GM23338 (cell line): ENCODE measurements around the gene THSD4. TPM values are rescaled to one million over a fixed set of nuclear protein-coding genes. Genes with fewer than 3 reads are reported as not detected.

ENCODE experiments used
- ATAC-seq: fragments of 200-7000 bp; cut with Tn5 transposase; 3 replicates; pipeline ENCODE4 v1.9.1; 2020
- DNase-seq: peaks from one replicate; pipeline ENCODE4 v3.0.0-alpha.2; 2015; ENCODE audit warnings: low spot score
- H2AFZ ChIP-seq: fragments of 200-600 bp; sonication (generic); 2 replicates; pipeline ENCODE4 v1.8.0; 2016; ENCODE audit warnings: antibody characterized with exemption, mild to moderate bottlenecking, moderate library complexity
- H3F3A ChIP-seq: fragments of 200-600 bp; sonication (generic); replicated peaks from 2 replicates; pipeline ENCODE4 v1.8.0; 2017; ENCODE audit warnings: antibody characterized with exemption, mixed run types, low read depth
- H3K27ac ChIP-seq: fragments of 200-600 bp; sonication (generic); 2 replicates; pipeline ENCODE4 v1.6.1; 2016; ENCODE audit warnings: low read depth
- H3K27me3 ChIP-seq: fragments of 200-600 bp; sonication (generic); 2 replicates; pipeline ENCODE4 v1.8.0; 2016; ENCODE audit warnings: mild to moderate bottlenecking, mixed run types, moderate library complexity; ENCODE audit not compliant: insufficient read depth
- H3K36me3 ChIP-seq: fragments of 200-600 bp; sonication (generic); 2 replicates; pipeline ENCODE4 v1.8.0; 2016; ENCODE audit warnings: mild to moderate bottlenecking; ENCODE audit not compliant: insufficient read depth
- H3K4me1 ChIP-seq: fragments of 200-600 bp; sonication (generic); 2 replicates; pipeline ENCODE4 v1.8.0; 2016; ENCODE audit warnings: mild to moderate bottlenecking, moderate library complexity; ENCODE audit not compliant: insufficient read depth
- H3K4me2 ChIP-seq: fragments of 200-600 bp; sonication (generic); 2 replicates; pipeline ENCODE4 v1.7.1; 2017; ENCODE audit warnings: mixed run types
- H3K4me3 ChIP-seq: fragments of 200-600 bp; sonication (generic); 2 replicates; pipeline ENCODE4 v1.6.1; 2016; ENCODE audit warnings: mixed run types
- H3K79me2 ChIP-seq: fragments of 200-600 bp; sonication (generic); replicated peaks from 2 replicates; pipeline ENCODE4 v1.8.0; 2017; ENCODE audit warnings: mild to moderate bottlenecking; ENCODE audit not compliant: insufficient read depth
- H3K9me2 ChIP-seq: fragments of 200-600 bp; sonication (generic); 2 replicates; pipeline ENCODE4 v1.8.0; 2017; ENCODE audit not compliant: insufficient read depth
- H4K20me1 ChIP-seq: fragments of 200-600 bp; sonication (generic); replicated peaks from 2 replicates; pipeline ENCODE4 v1.8.0; 2017; ENCODE audit warnings: mild to moderate bottlenecking; ENCODE audit not compliant: insufficient read depth
- H3K27ac Mint-ChIP-seq: 2 replicates; pipeline ENCODE4 v1.8.0; 2020; ENCODE audit warnings: inconsistent platforms, mild to moderate bottlenecking, moderate library complexity, mixed read lengths
- H3K27me3 Mint-ChIP-seq: 3 replicates; pipeline ENCODE4 v1.8.0; 2022; ENCODE audit warnings: low read depth, mild to moderate bottlenecking, moderate library complexity, mixed read lengths, inconsistent platforms; ENCODE audit not compliant: insufficient read depth, poor library complexity
- H3K36me3 Mint-ChIP-seq: 3 replicates; pipeline ENCODE4 v1.8.0; 2021; ENCODE audit warnings: low read depth, mild to moderate bottlenecking, inconsistent platforms, moderate library complexity, mixed read lengths
- H3K4me1 Mint-ChIP-seq: 3 replicates; pipeline ENCODE4 v1.8.0; 2020; ENCODE audit warnings: mild to moderate bottlenecking, inconsistent platforms, mixed read lengths
- H3K4me3 Mint-ChIP-seq: 3 replicates; pipeline ENCODE4 v1.8.0; 2021; ENCODE audit warnings: moderate library complexity, mild to moderate bottlenecking, inconsistent platforms, mixed read lengths
- H3K9me3 Mint-ChIP-seq: 3 replicates; pipeline ENCODE4 v1.8.0; 2020; ENCODE audit warnings: moderate library complexity, mild to moderate bottlenecking, inconsistent platforms, mixed read lengths
- CREB1 ChIP-seq: fragments of 250-450 bp; sonication (Bioruptor Pico); IDR thresholded peaks from 2 replicates; pipeline ENCODE4 v1.5.0; 2020; ENCODE audit warnings: low read depth, mild to moderate bottlenecking, moderate library complexity
- STAT1 ChIP-seq: IDR thresholded peaks from one replicate; pipeline ENCODE4 v1.6.1; 2016; ENCODE audit warnings: antibody characterized with exemption; ENCODE audit not compliant: unreplicated experiment
- ZNF114 ChIP-seq: fragments of 250-450 bp; sonication (Bioruptor Pico); IDR thresholded peaks from 2 replicates; pipeline ENCODE4 v1.5.0; 2020; ENCODE audit warnings: mild to moderate bottlenecking, moderate library complexity
- ZNF331 ChIP-seq: fragments of 250-450 bp; sonication (Bioruptor Pico); IDR thresholded peaks from 2 replicates; pipeline ENCODE4 v1.5.0; 2020; ENCODE audit warnings: low read depth, mild to moderate bottlenecking, moderate library complexity
- polyA plus RNA-seq: library from polyadenylated mRNA; unstranded; fragments of >200 nt; fragmentation: Nextera tagmentation; extraction: Ambion mirVana; gene quantifications from 2 replicates; pipeline ENCODE4 v1.2.1, GENCODE V29; 2016
- total RNA-seq: library from RNA; depleted of rRNA; stranded (reverse); fragments of >200 nt; shearing (Covaris generic); gene quantifications from 2 replicates; pipeline ENCODE4 v1.2.3, GENCODE V29; 2014
- TF ChIP-seq, protein P1 (sequence below): IDR thresholded peaks from 2 replicates; pipeline ENCODE4 v1.6.1; 2016; ENCODE audit warnings: antibody characterized with exemption
- TF ChIP-seq, protein P2 (sequence below), 2 experiments: fragments of 200-600 bp in 1 of 2; sonication (generic) in 1 of 2; conservative IDR thresholded peaks; 2 replicates each; pipeline versions ENCODE4 v1.5.1 to v1.6.1; 2016 to 2017; ENCODE audit warnings: antibody characterized with exemption in 2 of 2, low read depth in 2 of 2, mild to moderate bottlenecking in 2 of 2, moderate library complexity in 1 of 2

Gene THSD4
- total and polyA plus RNA-seq, 2 experiments from 2014 or later: 2.0 to 7.4 TPM

DNA sequence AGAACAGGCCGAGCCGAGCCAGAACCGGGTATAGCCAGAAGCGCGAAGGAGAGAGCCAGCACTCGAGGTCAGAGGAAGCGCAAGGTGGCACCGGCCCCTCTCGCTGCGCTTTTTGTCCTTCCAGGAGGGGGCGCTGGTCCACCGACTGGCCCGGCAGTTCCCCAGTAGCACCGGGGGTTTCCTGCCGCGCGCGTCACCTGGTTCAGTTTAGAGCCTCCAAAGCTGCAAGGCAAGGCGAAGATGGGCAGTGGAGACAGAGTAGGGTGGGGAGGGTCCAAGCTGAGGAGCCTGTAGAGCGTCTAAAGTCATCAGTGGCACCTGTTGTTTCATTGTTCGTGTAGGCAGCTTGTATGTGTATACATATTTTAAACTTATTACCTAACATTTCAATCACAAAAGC is 687.5 kb downstream of the THSD4 start:
- Histone ChIP-seq H3K9me2 (no peaks in the 10 kb centered on the region), H3F3A (peaks cover 3% of the 10 kb centered on the region; the same call in 1 of the 2 replicates), H3K27me3 (no peaks in the 10 kb centered on the region), H3K4me2 (no peak overlapping the region), H2AFZ (peak overlapping the region; percentile 94), H3K36me3 (no peaks in the 10 kb centered on the region), H3K4me3 (no peak overlapping the region), H3K27ac (no peak overlapping the region), H4K20me1 (no peaks in the 10 kb centered on the region), H3K79me2 (no peaks in the 10 kb centered on the region), H3K4me1 (peaks cover 21% of the 10 kb centered on the region)
- Mint-ChIP-seq H3K9me3 (peaks cover 7% of the 10 kb centered on the region; the same call in 2 of the 3 replicates), H3K27me3 (peaks cover 13% of the 10 kb centered on the region), H3K4me1 (peaks cover 31% of the 10 kb centered on the region), H3K27ac (no peak overlapping the region), H3K4me3 (no peak overlapping the region), H3K36me3 (peaks cover 2% of the 10 kb centered on the region; the same call in 1 of the 3 replicates)
- TF ChIP-seq, protein P1, sequence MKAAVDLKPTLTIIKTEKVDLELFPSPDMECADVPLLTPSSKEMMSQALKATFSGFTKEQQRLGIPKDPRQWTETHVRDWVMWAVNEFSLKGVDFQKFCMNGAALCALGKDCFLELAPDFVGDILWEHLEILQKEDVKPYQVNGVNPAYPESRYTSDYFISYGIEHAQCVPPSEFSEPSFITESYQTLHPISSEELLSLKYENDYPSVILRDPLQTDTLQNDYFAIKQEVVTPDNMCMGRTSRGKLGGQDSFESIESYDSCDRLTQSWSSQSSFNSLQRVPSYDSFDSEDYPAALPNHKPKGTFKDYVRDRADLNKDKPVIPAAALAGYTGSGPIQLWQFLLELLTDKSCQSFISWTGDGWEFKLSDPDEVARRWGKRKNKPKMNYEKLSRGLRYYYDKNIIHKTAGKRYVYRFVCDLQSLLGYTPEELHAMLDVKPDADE: peak; percentile 43; the same call in 1 of the 2 replicates
- TF ChIP-seq, protein P2, sequence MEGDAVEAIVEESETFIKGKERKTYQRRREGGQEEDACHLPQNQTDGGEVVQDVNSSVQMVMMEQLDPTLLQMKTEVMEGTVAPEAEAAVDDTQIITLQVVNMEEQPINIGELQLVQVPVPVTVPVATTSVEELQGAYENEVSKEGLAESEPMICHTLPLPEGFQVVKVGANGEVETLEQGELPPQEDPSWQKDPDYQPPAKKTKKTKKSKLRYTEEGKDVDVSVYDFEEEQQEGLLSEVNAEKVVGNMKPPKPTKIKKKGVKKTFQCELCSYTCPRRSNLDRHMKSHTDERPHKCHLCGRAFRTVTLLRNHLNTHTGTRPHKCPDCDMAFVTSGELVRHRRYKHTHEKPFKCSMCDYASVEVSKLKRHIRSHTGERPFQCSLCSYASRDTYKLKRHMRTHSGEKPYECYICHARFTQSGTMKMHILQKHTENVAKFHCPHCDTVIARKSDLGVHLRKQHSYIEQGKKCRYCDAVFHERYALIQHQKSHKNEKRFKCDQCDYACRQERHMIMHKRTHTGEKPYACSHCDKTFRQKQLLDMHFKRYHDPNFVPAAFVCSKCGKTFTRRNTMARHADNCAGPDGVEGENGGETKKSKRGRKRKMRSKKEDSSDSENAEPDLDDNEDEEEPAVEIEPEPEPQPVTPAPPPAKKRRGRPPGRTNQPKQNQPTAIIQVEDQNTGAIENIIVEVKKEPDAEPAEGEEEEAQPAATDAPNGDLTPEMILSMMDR (conservative IDR thresholded peaks at IDR 0.05; ENCODE audit: low read depth in 2 of 2): peak; percentile 87 to 92
- no peak for TF ChIP-seq STAT1
- DNase-seq (peak; percentile 84), ATAC-seq (peak; percentile 52)

DNA sequence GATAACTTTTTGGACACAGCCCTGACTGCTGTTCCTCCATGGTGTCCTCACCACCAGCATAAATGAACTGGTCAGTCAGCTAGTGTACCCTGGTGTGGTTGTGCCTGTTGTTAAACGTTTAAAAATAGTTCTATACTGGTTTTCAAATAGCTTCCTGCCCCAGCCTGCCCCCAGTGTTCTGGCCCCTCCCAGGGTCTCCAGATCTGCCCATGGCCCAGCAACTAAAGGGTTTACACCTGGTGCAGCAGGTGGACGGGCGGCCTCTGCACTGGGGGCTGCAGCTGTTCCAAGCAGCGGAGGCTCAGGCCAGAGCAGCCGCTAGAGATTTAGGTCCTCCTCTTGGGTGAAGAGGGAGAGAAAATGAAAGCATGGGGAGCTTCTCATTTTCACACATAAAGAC is 689.0 kb downstream of the THSD4 start:
- Histone ChIP-seq H3K4me1 (peaks cover 27% of the 10 kb centered on the region), H3F3A (peaks cover 7% of the 10 kb centered on the region; the same call in 1 of the 2 replicates), H3K4me3 (no peak overlapping the region), H4K20me1 (no peaks in the 10 kb centered on the region), H3K27me3 (no peaks in the 10 kb centered on the region), H3K36me3 (no peaks in the 10 kb centered on the region), H3K79me2 (no peaks in the 10 kb centered on the region), H3K9me2 (no peaks in the 10 kb centered on the region), H2AFZ (no peak overlapping the region), H3K4me2 (no peak overlapping the region), H3K27ac (no peak overlapping the region)
- H3K4me3 Mint-ChIP-seq: no peak overlapping the region
- TF ChIP-seq ZNF331 (no peak), ZNF114 (CRISPR knock-in tag) (no peak), CREB1 (CRISPR knock-in tag) (no peak), STAT1 (no peak)
- no peak overlapping the region for H3K27ac Mint-ChIP-seq
- peaks cover 39% of the 10 kb centered on the region for H3K4me1 Mint-ChIP-seq
- peaks cover 17% of the 10 kb centered on the region for H3K27me3 Mint-ChIP-seq
- H3K36me3 Mint-ChIP-seq: peaks cover 2% of the 10 kb centered on the region; the same call in 2 of the 3 replicates
- no peak for DNase-seq
- peaks cover 3% of the 10 kb centered on the region; the same call in 1 of the 3 replicates for H3K9me3 Mint-ChIP-seq
- ATAC-seq: no peak
